H9 (cell line): ENCODE data around the gene GLS2. TPM values are rescaled to one million over a fixed set of nuclear protein-coding genes. Genes with fewer than 3 reads are reported as not detected.
"Not testable (repeated sequence)": the region's sequence is repeated elsewhere in the genome, so short reads cannot be mapped to it uniquely, and the experiment has no call there.

Experiments used
- DNase-seq: peaks from one replicate; pipeline ENCODE4 v3.0.0-alpha.2; 2017
- H2AFZ ChIP-seq: one replicate; pipeline ENCODE4 v1.6.1; 2013; ENCODE audit warnings: mild to moderate bottlenecking, low read length, control low read depth, moderate library complexity
- H2AK5ac ChIP-seq: 2 replicates; pipeline ENCODE4 v1.6.1; 2013; ENCODE audit warnings: low read length, control low read depth, mixed read lengths; ENCODE audit not compliant: insufficient read length
- H2BK120ac ChIP-seq: one replicate; pipeline ENCODE4 v1.6.1; 2013; ENCODE audit warnings: low read depth, mild to moderate bottlenecking, low read length, control low read depth, inconsistent platforms; ENCODE audit not compliant: poor library complexity, severe bottlenecking
- H2BK12ac ChIP-seq: 2 replicates; pipeline ENCODE4 v1.6.1; 2013; ENCODE audit warnings: low read length, control low read depth, mixed read lengths, low read depth; ENCODE audit not compliant: insufficient read length
- H2BK15ac ChIP-seq: 2 replicates; pipeline ENCODE4 v1.6.1; 2013; ENCODE audit warnings: low read depth, low read length, control low read depth
- H2BK20ac ChIP-seq: one replicate; pipeline ENCODE4 v1.6.1; 2013; ENCODE audit warnings: low read depth, mild to moderate bottlenecking, low read length, control low read depth, inconsistent platforms; ENCODE audit not compliant: poor library complexity, severe bottlenecking
- H2BK5ac ChIP-seq: 2 replicates; pipeline ENCODE4 v1.6.1; 2013; ENCODE audit warnings: low read length, control low read depth, mixed read lengths; ENCODE audit not compliant: insufficient read length
- H3K14ac ChIP-seq: 2 replicates; pipeline ENCODE4 v1.6.1; 2013; ENCODE audit warnings: low read length, control low read depth; ENCODE audit not compliant: insufficient read depth
- H3K18ac ChIP-seq: 2 replicates; pipeline ENCODE4 v1.6.1; 2013; ENCODE audit warnings: low read depth, mild to moderate bottlenecking, mixed read lengths, low read length, control low read depth; ENCODE audit not compliant: insufficient read length
- H3K23ac ChIP-seq: 2 replicates; pipeline ENCODE4 v1.6.1; 2013; ENCODE audit warnings: low read length, control low read depth, mixed read lengths, low read depth; ENCODE audit not compliant: insufficient read length
- H3K23me2 ChIP-seq: 2 replicates; pipeline ENCODE4 v1.6.1; 2013; ENCODE audit warnings: low read depth, mild to moderate bottlenecking, mixed read lengths, low read length, control low read depth; ENCODE audit not compliant: insufficient read length, poor library complexity, severe bottlenecking
- H3K27ac ChIP-seq: 2 replicates; pipeline ENCODE4 v1.5.1; 2013; ENCODE audit warnings: low read length, control low read depth, mixed read lengths, low read depth; ENCODE audit not compliant: insufficient read length
- H3K27me3 ChIP-seq: 2 replicates; pipeline ENCODE4 v1.6.1; 2013; ENCODE audit warnings: low read length, control low read depth, inconsistent platforms; ENCODE audit not compliant: insufficient read depth
- H3K4ac ChIP-seq: 2 replicates; pipeline ENCODE4 v1.6.1; 2013; ENCODE audit warnings: low read depth, mild to moderate bottlenecking, control low read depth, inconsistent platforms, low read length, moderate library complexity
- H3K4me1 ChIP-seq: 2 replicates; pipeline ENCODE4 v1.6.1; 2013; ENCODE audit warnings: low read length, control low read depth, inconsistent platforms; ENCODE audit not compliant: insufficient read depth
- H3K4me2 ChIP-seq: 2 replicates; pipeline ENCODE4 v1.6.1; 2013; ENCODE audit warnings: low read length, control low read depth, mixed read lengths; ENCODE audit not compliant: insufficient read length, insufficient read depth
- H3K56ac ChIP-seq: 2 replicates; pipeline ENCODE4 v1.6.1; 2013; ENCODE audit warnings: low read depth, mild to moderate bottlenecking, mixed read lengths, low read length, control low read depth; ENCODE audit not compliant: insufficient read length
- H3K79me1 ChIP-seq: 2 replicates; pipeline ENCODE4 v1.6.1; 2013; ENCODE audit warnings: low read depth, mild to moderate bottlenecking, moderate library complexity, low read length, control low read depth, inconsistent platforms; ENCODE audit not compliant: insufficient read depth, poor library complexity, severe bottlenecking
- H3K79me2 ChIP-seq: 2 replicates; pipeline ENCODE4 v1.6.1; 2013; ENCODE audit warnings: low read length, control low read depth, inconsistent platforms; ENCODE audit not compliant: insufficient read depth
- H3K9ac ChIP-seq: 2 replicates; pipeline ENCODE4 v1.6.1; 2013; ENCODE audit warnings: low read length, control low read depth, mixed read lengths; ENCODE audit not compliant: insufficient read length; ENCODE audit errors: extremely low read depth
- H3K9me3 ChIP-seq: one replicate; pipeline ENCODE4 v1.6.1; 2013; ENCODE audit warnings: low read depth, low read length, inconsistent platforms; ENCODE audit not compliant: control insufficient read depth
- H3T11ph ChIP-seq: one replicate; pipeline ENCODE4 v1.6.1; 2013; ENCODE audit warnings: mild to moderate bottlenecking, low read length, control low read depth, inconsistent platforms
- H4K20me1 ChIP-seq: one replicate; pipeline ENCODE4 v1.6.1; 2013; ENCODE audit not compliant: control insufficient read depth, insufficient read length, insufficient read depth
- H4K5ac ChIP-seq: 2 replicates; pipeline ENCODE4 v1.6.1; 2013; ENCODE audit warnings: low read depth, mild to moderate bottlenecking, mixed read lengths, low read length, control low read depth; ENCODE audit not compliant: insufficient read length
- H4K8ac ChIP-seq: replicated peaks from 2 replicates; pipeline ENCODE4 v1.6.1; 2013; ENCODE audit warnings: low read length, control low read depth, mixed read lengths, low read depth; ENCODE audit not compliant: insufficient read length
- H4K91ac ChIP-seq: 2 replicates; pipeline ENCODE4 v1.6.1; 2013; ENCODE audit warnings: low read depth, mild to moderate bottlenecking, moderate library complexity, mixed read lengths, low read length, control low read depth; ENCODE audit not compliant: insufficient read length
- H3K27ac Mint-ChIP-seq, 3 experiments: 2 replicates in 2 of 3; 3 replicates in 1 of 3; pipeline ENCODE4 v1.8.0; 2020 to 2021; ENCODE audit warnings: mixed read lengths in 3 of 3, mild to moderate bottlenecking in 1 of 3, moderate library complexity in 1 of 3
- H3K27me3 Mint-ChIP-seq: 2 replicates; pipeline ENCODE4 v1.8.0; 2021; ENCODE audit warnings: low read depth, mild to moderate bottlenecking, moderate library complexity, mixed read lengths
- H3K36me3 Mint-ChIP-seq, 3 experiments: 2 replicates in 2 of 3; 3 replicates in 1 of 3; pipeline ENCODE4 v1.8.0; 2020 to 2021; ENCODE audit warnings: low read depth in 3 of 3, mixed read lengths in 3 of 3; ENCODE audit not compliant: insufficient read depth in 1 of 3
- H3K4me1 Mint-ChIP-seq, 2 experiments: 2 replicates each; pipeline ENCODE4 v1.8.0; 2020; ENCODE audit warnings: mixed read lengths in 2 of 2
- H3K4me3 Mint-ChIP-seq, 2 experiments: 2 replicates in 1 of 2; 3 replicates in 1 of 2; pipeline ENCODE4 v1.8.0; 2020 to 2021; ENCODE audit warnings: mild to moderate bottlenecking in 2 of 2, mixed read lengths in 2 of 2, moderate library complexity in 1 of 2
- H3K9me3 Mint-ChIP-seq, 2 experiments: 2 replicates in 1 of 2; 3 replicates in 1 of 2; pipeline ENCODE4 v1.8.0; 2020; ENCODE audit warnings: mild to moderate bottlenecking in 2 of 2, mixed read lengths in 2 of 2, moderate library complexity in 1 of 2
- WGBS: extraction: QIAGEN DNeasy Blood & Tissue Kit; methylation state at CpG from one replicate; pipeline ENCODE4 v1.1.7; 2013; ENCODE audit warnings: missing lambda C conversion rate, low lambda C conversion rate, mixed read lengths; ENCODE audit not compliant: insufficient read length; ENCODE audit errors: extremely low coverage; 5-methylcytosine and 5-hydroxymethylcytosine counted together
- total RNA-seq: library from RNA; stranded (reverse); gene quantifications from 2 replicates; pipeline ENCODE4 v1.2.1, GENCODE V29; 2021
- TF ChIP-seq, protein P1 (sequence below): fragments of 200-600 bp; sonication (generic); conservative IDR thresholded peaks from 3 replicates; pipeline ENCODE4 v1.8.0; 2021; ENCODE audit warnings: antibody characterized with exemption, mild to moderate bottlenecking

The GLS2 gene
- total RNA-seq, 1 experiment from 2014 or later = 17.0 TPM

- H2BK12ac ChIP-seq, H4K91ac ChIP-seq, H3T11ph ChIP-seq, H2AFZ ChIP-seq, H2BK15ac ChIP-seq, H3K23me2 ChIP-seq, H3K4me1 Mint-ChIP-seq, H3K79me2 ChIP-seq, H3K27ac ChIP-seq, H4K20me1 ChIP-seq, H3K4me3 Mint-ChIP-seq, H2BK20ac ChIP-seq, H3K79me1 ChIP-seq, H3K23ac ChIP-seq, H3K27ac Mint-ChIP-seq, DNase-seq, H2AK5ac ChIP-seq, H3K27me3 ChIP-seq, H3K56ac ChIP-seq, H3K4ac ChIP-seq, H3K9ac ChIP-seq, H3K14ac ChIP-seq, H3K4me2 ChIP-seq, H3K18ac ChIP-seq, H3K4me1 ChIP-seq, H4K8ac ChIP-seq, H4K5ac ChIP-seq, H2BK120ac ChIP-seq, H3K9me3 Mint-ChIP-seq, H2BK5ac ChIP-seq, H3K9me3 ChIP-seq, H3K36me3 Mint-ChIP-seq: not testable (repeated sequence)
- H3K27me3 Mint-ChIP-seq = peaks cover 14% of the 10 kb centered on the region; the same call in 1 of the 2 replicates
- TF ChIP-seq, protein P1, sequence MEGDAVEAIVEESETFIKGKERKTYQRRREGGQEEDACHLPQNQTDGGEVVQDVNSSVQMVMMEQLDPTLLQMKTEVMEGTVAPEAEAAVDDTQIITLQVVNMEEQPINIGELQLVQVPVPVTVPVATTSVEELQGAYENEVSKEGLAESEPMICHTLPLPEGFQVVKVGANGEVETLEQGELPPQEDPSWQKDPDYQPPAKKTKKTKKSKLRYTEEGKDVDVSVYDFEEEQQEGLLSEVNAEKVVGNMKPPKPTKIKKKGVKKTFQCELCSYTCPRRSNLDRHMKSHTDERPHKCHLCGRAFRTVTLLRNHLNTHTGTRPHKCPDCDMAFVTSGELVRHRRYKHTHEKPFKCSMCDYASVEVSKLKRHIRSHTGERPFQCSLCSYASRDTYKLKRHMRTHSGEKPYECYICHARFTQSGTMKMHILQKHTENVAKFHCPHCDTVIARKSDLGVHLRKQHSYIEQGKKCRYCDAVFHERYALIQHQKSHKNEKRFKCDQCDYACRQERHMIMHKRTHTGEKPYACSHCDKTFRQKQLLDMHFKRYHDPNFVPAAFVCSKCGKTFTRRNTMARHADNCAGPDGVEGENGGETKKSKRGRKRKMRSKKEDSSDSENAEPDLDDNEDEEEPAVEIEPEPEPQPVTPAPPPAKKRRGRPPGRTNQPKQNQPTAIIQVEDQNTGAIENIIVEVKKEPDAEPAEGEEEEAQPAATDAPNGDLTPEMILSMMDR = 0 out of 3 replicates have a peak, but pooled peaks have one; percentile 9
- WGBS = no CpG with 5 or more reads among the region's 4 CpGs
Measured at GRCh38 chr12:56514014-56514318, 26.0 kb upstream of the GLS2 start.
